HepG2 (cell line): ENCODE results near the gene DHX58. TPM values are rescaled to one million over a fixed set of nuclear protein-coding genes. Genes with fewer than 3 reads are reported as not detected.

ENCODE experiments used
- BRD4 ChIP-seq: sonication (generic); formaldehyde crosslinking; IDR thresholded peaks from 2 replicates; pipeline ENCODE4 v1.4.0; 2020; ENCODE audit warnings: missing genetic modification reagents
- HOXD1 ChIP-seq: sonication (generic); formaldehyde crosslinking; IDR thresholded peaks from 2 replicates; pipeline ENCODE4 v1.5.0; 2020; ENCODE audit warnings: missing genetic modification reagents
- ISL2 ChIP-seq: sonication (generic); formaldehyde crosslinking; IDR thresholded peaks from 2 replicates; pipeline ENCODE4 v1.5.0; 2020; ENCODE audit warnings: missing genetic modification reagents
- KAT7 ChIP-seq: IDR thresholded peaks from 2 replicates; pipeline ENCODE4 v1.6.1; 2018; ENCODE audit warnings: borderline replicate concordance, missing compliant biosample characterization
- KLF9 ChIP-seq: IDR thresholded peaks from 2 replicates; pipeline ENCODE4 v1.6.1; 2016; ENCODE audit warnings: low read depth
- NAIF1 ChIP-seq: sonication (generic); formaldehyde crosslinking; IDR thresholded peaks from 2 replicates; pipeline ENCODE4 v1.5.0; 2020; ENCODE audit warnings: mild to moderate bottlenecking, missing genetic modification reagents, borderline replicate concordance
- PITX1 ChIP-seq: sonication (generic); formaldehyde crosslinking; IDR thresholded peaks from 2 replicates; pipeline ENCODE4 v1.5.1; 2020; ENCODE audit warnings: mild to moderate bottlenecking, missing genetic modification reagents
- ZNF3 ChIP-seq: IDR thresholded peaks from 2 replicates; pipeline ENCODE4 v1.7.0; 2017; ENCODE audit warnings: inconsistent platforms
- ZNF598 ChIP-seq: sonication (generic); formaldehyde crosslinking; IDR thresholded peaks from 2 replicates; pipeline ENCODE4 v1.5.1; 2020; ENCODE audit warnings: mild to moderate bottlenecking, missing genetic modification reagents, borderline replicate concordance
- ZSCAN30 ChIP-seq: sonication (generic); formaldehyde crosslinking; IDR thresholded peaks from 2 replicates; pipeline ENCODE4 v1.5.0; 2020; ENCODE audit warnings: mild to moderate bottlenecking, missing genetic modification reagents
- polyA plus RNA-seq, 8 experiments: library from polyadenylated mRNA; depleted of rRNA in 3 of 8; stranded (reverse) in 7 of 8; unstranded in 1 of 8; fragments of >200 nt; fragmentation: Illumina TruSeq in 4 of 8; extraction: Trizol in 4 of 8; gene quantifications; 2 replicates each; pipeline versions ENCODE4 v1.2.1 to v1.2.3, GENCODE V29; 2011 to 2016; ENCODE audit warnings: low read depth in 4 of 8, missing spikeins in 1 of 8, mixed read lengths in 1 of 8; ENCODE audit not compliant: insufficient read depth in 1 of 8
- total RNA-seq, 5 experiments: library from RNA; depleted of rRNA; stranded (reverse); fragments of >200 nt; fragmentation: Illumina TruSeq; extraction: Trizol; gene quantifications; 2 replicates each; pipeline ENCODE4 v1.2.3, GENCODE V29; 2016; ENCODE audit warnings: low read depth in 1 of 5
- TF ChIP-seq, protein P1 (sequence below): sonication (generic); formaldehyde crosslinking; IDR thresholded peaks from 2 replicates; pipeline ENCODE4 v1.4.0; 2020; ENCODE audit warnings: mild to moderate bottlenecking, missing genetic modification reagents
- TF ChIP-seq, protein P2 (sequence below): sonication (generic); formaldehyde crosslinking; IDR thresholded peaks from 2 replicates; pipeline ENCODE4 v1.4.0; 2020; ENCODE audit warnings: mild to moderate bottlenecking, low read depth, missing genetic modification reagents
- TF ChIP-seq, protein P3 (sequence below), 2 experiments: sonication (generic) in 1 of 2; formaldehyde crosslinking in 1 of 2; IDR thresholded peaks; 2 replicates each; pipeline versions ENCODE4 v1.5.1 to v1.6.1; 2011 to 2020; ENCODE audit warnings: borderline replicate concordance in 1 of 2, low read depth in 1 of 2, low read length in 1 of 2, mild to moderate bottlenecking in 1 of 2, missing genetic modification reagents in 1 of 2, moderate library complexity in 1 of 2
- TF ChIP-seq, protein P4 (sequence below): sonication (generic); formaldehyde crosslinking; IDR thresholded peaks from 2 replicates; pipeline ENCODE4 v1.8.0; 2022; ENCODE audit warnings: missing genetic modification reagents, mild to moderate bottlenecking, inconsistent platforms, borderline replicate concordance
- TF ChIP-seq, protein P5 (sequence below): sonication (generic); formaldehyde crosslinking; IDR thresholded peaks from 2 replicates; pipeline ENCODE4 v1.9.0; 2021; ENCODE audit warnings: missing genetic modification reagents, borderline replicate concordance

DHX58 gene
- total and polyA plus RNA-seq, 2 of the 13 experiments (the other 11 are each of a cell fraction or from before 2014, with no cell fraction given), result 6.7 to 7.8 TPM

- no peak for TF ChIP-seq KLF9
- TF ChIP-seq ZSCAN30 (CRISPR knock-in tag), result no peak
- peak; percentile 62 for TF ChIP-seq ISL2 (CRISPR knock-in tag)
- peak; percentile 95 for TF ChIP-seq PITX1
- TF ChIP-seq NAIF1, result no peak
- TF ChIP-seq HOXD1 (CRISPR knock-in tag), result no peak; the same call in 1 of the 2 replicates
- no peak for TF ChIP-seq BRD4
- TF ChIP-seq, protein P1, sequence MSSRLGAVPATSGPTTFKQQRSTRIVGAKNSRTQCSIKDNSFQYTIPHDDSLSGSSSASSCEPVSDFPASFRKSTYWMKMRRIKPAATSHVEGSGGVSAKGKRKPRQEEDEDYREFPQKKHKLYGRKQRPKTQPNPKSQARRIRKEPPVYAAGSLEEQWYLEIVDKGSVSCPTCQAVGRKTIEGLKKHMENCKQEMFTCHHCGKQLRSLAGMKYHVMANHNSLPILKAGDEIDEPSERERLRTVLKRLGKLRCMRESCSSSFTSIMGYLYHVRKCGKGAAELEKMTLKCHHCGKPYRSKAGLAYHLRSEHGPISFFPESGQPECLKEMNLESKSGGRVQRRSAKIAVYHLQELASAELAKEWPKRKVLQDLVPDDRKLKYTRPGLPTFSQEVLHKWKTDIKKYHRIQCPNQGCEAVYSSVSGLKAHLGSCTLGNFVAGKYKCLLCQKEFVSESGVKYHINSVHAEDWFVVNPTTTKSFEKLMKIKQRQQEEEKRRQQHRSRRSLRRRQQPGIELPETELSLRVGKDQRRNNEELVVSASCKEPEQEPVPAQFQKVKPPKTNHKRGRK (CRISPR knock-in tag), result no peak
- TF ChIP-seq ZNF3 (CRISPR knock-in tag), result peak; percentile 97
- TF ChIP-seq, protein P2, sequence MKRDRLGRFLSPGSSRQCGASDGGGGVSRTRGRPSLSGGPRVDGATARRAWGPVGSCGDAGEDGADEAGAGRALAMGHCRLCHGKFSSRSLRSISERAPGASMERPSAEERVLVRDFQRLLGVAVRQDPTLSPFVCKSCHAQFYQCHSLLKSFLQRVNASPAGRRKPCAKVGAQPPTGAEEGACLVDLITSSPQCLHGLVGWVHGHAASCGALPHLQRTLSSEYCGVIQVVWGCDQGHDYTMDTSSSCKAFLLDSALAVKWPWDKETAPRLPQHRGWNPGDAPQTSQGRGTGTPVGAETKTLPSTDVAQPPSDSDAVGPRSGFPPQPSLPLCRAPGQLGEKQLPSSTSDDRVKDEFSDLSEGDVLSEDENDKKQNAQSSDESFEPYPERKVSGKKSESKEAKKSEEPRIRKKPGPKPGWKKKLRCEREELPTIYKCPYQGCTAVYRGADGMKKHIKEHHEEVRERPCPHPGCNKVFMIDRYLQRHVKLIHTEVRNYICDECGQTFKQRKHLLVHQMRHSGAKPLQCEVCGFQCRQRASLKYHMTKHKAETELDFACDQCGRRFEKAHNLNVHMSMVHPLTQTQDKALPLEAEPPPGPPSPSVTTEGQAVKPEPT (CRISPR knock-in tag), result no peak
- no peak for TF ChIP-seq KAT7 (CRISPR knock-in tag)
- TF ChIP-seq, protein P3, sequence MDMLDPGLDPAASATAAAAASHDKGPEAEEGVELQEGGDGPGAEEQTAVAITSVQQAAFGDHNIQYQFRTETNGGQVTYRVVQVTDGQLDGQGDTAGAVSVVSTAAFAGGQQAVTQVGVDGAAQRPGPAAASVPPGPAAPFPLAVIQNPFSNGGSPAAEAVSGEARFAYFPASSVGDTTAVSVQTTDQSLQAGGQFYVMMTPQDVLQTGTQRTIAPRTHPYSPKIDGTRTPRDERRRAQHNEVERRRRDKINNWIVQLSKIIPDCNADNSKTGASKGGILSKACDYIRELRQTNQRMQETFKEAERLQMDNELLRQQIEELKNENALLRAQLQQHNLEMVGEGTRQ (IDR thresholded peaks at IDR 0.05; ENCODE audit: low read depth, low read length), result no peak
- TF ChIP-seq, protein P3 (CRISPR knock-in tag; IDR thresholded peaks at IDR 0.05; ENCODE audit: borderline replicate concordance), result no peak
- TF ChIP-seq, protein P4, sequence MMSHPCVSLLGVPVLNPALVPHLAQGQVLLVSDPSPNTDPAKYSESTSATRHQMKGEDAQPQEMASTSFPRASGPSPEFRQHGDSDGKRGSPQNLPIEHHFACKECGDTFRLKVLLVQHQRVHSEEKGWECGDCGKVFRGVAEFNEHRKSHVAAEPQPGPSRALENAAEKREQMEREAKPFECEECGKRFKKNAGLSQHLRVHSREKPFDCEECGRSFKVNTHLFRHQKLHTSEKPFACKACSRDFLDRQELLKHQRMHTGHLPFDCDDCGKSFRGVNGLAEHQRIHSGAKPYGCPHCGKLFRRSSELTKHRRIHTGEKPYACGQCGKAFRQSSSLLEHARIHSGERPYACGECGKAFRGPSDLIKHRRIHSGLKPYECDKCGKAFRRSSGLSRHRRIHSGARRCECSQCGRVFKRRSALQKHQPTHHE (CRISPR knock-in tag), result no peak
- TF ChIP-seq ZNF598, result no peak; the same call in 1 of the 2 replicates
- TF ChIP-seq, protein P5, sequence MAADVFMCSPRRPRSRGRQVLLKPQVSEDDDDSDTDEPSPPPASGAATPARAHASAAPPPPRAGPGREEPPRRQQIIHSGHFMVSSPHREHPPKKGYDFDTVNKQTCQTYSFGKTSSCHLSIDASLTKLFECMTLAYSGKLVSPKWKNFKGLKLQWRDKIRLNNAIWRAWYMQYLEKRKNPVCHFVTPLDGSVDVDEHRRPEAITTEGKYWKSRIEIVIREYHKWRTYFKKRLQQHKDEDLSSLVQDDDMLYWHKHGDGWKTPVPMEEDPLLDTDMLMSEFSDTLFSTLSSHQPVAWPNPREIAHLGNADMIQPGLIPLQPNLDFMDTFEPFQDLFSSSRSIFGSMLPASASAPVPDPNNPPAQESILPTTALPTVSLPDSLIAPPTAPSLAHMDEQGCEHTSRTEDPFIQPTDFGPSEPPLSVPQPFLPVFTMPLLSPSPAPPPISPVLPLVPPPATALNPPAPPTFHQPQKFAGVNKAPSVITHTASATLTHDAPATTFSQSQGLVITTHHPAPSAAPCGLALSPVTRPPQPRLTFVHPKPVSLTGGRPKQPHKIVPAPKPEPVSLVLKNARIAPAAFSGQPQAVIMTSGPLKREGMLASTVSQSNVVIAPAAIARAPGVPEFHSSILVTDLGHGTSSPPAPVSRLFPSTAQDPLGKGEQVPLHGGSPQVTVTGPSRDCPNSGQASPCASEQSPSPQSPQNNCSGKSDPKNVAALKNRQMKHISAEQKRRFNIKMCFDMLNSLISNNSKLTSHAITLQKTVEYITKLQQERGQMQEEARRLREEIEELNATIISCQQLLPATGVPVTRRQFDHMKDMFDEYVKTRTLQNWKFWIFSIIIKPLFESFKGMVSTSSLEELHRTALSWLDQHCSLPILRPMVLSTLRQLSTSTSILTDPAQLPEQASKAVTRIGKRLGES, result no peak; the same call in 1 of the 2 replicates
Observed at GRCh38 chr17:42087736-42088705, 24.5 kb downstream of the DHX58 start (continued).
